Mesenchymal stem cell (in vitro differentiated cells and primary cell): ENCODE data around the gene FOSL1.

ENCODE experiments used
- DNase-seq: peaks from one replicate; pipeline ENCODE4 v3.0.0-alpha.2; 2013
- H2AFZ ChIP-seq: one replicate; pipeline ENCODE4 v1.6.1; 2013; ENCODE audit warnings: low read depth, mild to moderate bottlenecking, control low read depth, inconsistent platforms, low read length, moderate library complexity
- H2AK5ac ChIP-seq: 2 replicates; pipeline ENCODE4 v1.6.1; 2013; ENCODE audit warnings: low read length, moderate library complexity, mild to moderate bottlenecking, inconsistent platforms; ENCODE audit not compliant: severe bottlenecking
- H2BK120ac ChIP-seq: one replicate; pipeline ENCODE4 v1.6.1; 2013; ENCODE audit warnings: low read depth, mild to moderate bottlenecking, inconsistent platforms, low read length, moderate library complexity
- H2BK12ac ChIP-seq, 2 experiments: one replicate each; pipeline ENCODE4 v1.6.1; 2013; ENCODE audit warnings: inconsistent platforms in 2 of 2, low read length in 2 of 2, mild to moderate bottlenecking in 2 of 2, moderate library complexity in 2 of 2, control low read depth in 1 of 2
- H2BK15ac ChIP-seq: one replicate; pipeline ENCODE4 v1.6.1; 2013; ENCODE audit warnings: mild to moderate bottlenecking, low read depth, inconsistent platforms; ENCODE audit not compliant: poor library complexity, severe bottlenecking
- H2BK5ac ChIP-seq: 2 replicates; pipeline ENCODE4 v1.6.1; 2013; ENCODE audit warnings: low read depth, mild to moderate bottlenecking, low read length, control low read depth, inconsistent platforms; ENCODE audit not compliant: poor library complexity, severe bottlenecking
- H3K14ac ChIP-seq, 2 experiments: one replicate each; pipeline ENCODE4 v1.6.1; 2013; ENCODE audit warnings: inconsistent platforms in 2 of 2, low read length in 2 of 2, control low read depth in 1 of 2, mild to moderate bottlenecking in 1 of 2, moderate library complexity in 1 of 2
- H3K18ac ChIP-seq, 2 experiments: one replicate each; pipeline ENCODE4 v1.6.1; 2013; ENCODE audit warnings: inconsistent platforms in 2 of 2, low read length in 2 of 2, control low read depth in 1 of 2, low read depth in 1 of 2, mild to moderate bottlenecking in 1 of 2
- H3K23ac ChIP-seq, 2 experiments: one replicate each; pipeline ENCODE4 v1.6.1; 2013; ENCODE audit warnings: inconsistent platforms in 2 of 2, low read length in 2 of 2, mild to moderate bottlenecking in 2 of 2, moderate library complexity in 2 of 2, control low read depth in 1 of 2
- H3K27ac ChIP-seq: 2 replicates; pipeline ENCODE4 v1.5.1; 2013; ENCODE audit warnings: mild to moderate bottlenecking, moderate library complexity, low read length, control low read depth, inconsistent platforms; ENCODE audit not compliant: poor library complexity, severe bottlenecking
- H3K27me3 ChIP-seq, 2 experiments: 2 replicates each; pipeline versions ENCODE4 v1.6.1 to v1.7.0; 2013; ENCODE audit warnings: low read length in 2 of 2, mild to moderate bottlenecking in 2 of 2, moderate library complexity in 2 of 2, control low read depth in 1 of 2, inconsistent platforms in 1 of 2; ENCODE audit not compliant: control insufficient read depth in 1 of 2, insufficient read depth in 1 of 2
- H3K36me3 ChIP-seq, 2 experiments: 2 replicates each; pipeline versions ENCODE4 v1.6.1 to v1.7.0; 2013; ENCODE audit warnings: low read length in 2 of 2, control low read depth in 1 of 2, inconsistent platforms in 1 of 2, low read depth in 1 of 2, mild to moderate bottlenecking in 1 of 2; ENCODE audit not compliant: insufficient read depth in 2 of 2, control insufficient read depth in 1 of 2
- H3K4ac ChIP-seq, 2 experiments: one replicate each; pipeline ENCODE4 v1.6.1; 2013; ENCODE audit warnings: inconsistent platforms in 2 of 2, low read length in 2 of 2, mild to moderate bottlenecking in 2 of 2, moderate library complexity in 2 of 2, control low read depth in 1 of 2, low read depth in 1 of 2
- H3K4me1 ChIP-seq: 2 replicates; pipeline ENCODE4 v1.6.1; 2013; ENCODE audit warnings: low read depth, low read length, control low read depth; ENCODE audit not compliant: control insufficient read depth, insufficient read depth
- H3K4me2 ChIP-seq: 2 replicates; pipeline ENCODE4 v1.6.1; 2013; ENCODE audit warnings: low read length, mild to moderate bottlenecking, inconsistent platforms; ENCODE audit not compliant: poor library complexity, severe bottlenecking
- H3K4me3 ChIP-seq, 2 experiments: 2 replicates each; pipeline versions ENCODE4 v1.5.1 to v1.7.0; 2013; ENCODE audit warnings: low read length in 2 of 2, mild to moderate bottlenecking in 2 of 2, control low read depth in 1 of 2, low read depth in 1 of 2; ENCODE audit not compliant: insufficient read depth in 1 of 2
- H3K79me1 ChIP-seq: replicated peaks from 2 replicates; pipeline ENCODE4 v1.6.1; 2013; ENCODE audit warnings: mild to moderate bottlenecking, control low read depth, low read length, inconsistent platforms; ENCODE audit not compliant: poor library complexity, severe bottlenecking
- H3K9ac ChIP-seq: 2 replicates; pipeline ENCODE4 v1.7.0; 2013; ENCODE audit warnings: mild to moderate bottlenecking, low read length, moderate library complexity
- H3K9me3 ChIP-seq: 2 replicates; pipeline ENCODE4 v1.7.0; 2013; ENCODE audit warnings: mild to moderate bottlenecking, low read length; ENCODE audit not compliant: control insufficient read depth
- H4K8ac ChIP-seq: one replicate; pipeline ENCODE4 v1.6.1; 2013; ENCODE audit warnings: inconsistent platforms, mild to moderate bottlenecking, low read length, moderate library complexity
- H4K91ac ChIP-seq: one replicate; pipeline ENCODE4 v1.6.1; 2013; ENCODE audit warnings: mild to moderate bottlenecking, low read length, inconsistent platforms
- WGBS: methylation state at CpG from one replicate; pipeline ENCODE4 v1.1.7; 2013; ENCODE audit warnings: mixed read lengths; 5-methylcytosine and 5-hydroxymethylcytosine counted together

The FOSL1 gene

DNA sequence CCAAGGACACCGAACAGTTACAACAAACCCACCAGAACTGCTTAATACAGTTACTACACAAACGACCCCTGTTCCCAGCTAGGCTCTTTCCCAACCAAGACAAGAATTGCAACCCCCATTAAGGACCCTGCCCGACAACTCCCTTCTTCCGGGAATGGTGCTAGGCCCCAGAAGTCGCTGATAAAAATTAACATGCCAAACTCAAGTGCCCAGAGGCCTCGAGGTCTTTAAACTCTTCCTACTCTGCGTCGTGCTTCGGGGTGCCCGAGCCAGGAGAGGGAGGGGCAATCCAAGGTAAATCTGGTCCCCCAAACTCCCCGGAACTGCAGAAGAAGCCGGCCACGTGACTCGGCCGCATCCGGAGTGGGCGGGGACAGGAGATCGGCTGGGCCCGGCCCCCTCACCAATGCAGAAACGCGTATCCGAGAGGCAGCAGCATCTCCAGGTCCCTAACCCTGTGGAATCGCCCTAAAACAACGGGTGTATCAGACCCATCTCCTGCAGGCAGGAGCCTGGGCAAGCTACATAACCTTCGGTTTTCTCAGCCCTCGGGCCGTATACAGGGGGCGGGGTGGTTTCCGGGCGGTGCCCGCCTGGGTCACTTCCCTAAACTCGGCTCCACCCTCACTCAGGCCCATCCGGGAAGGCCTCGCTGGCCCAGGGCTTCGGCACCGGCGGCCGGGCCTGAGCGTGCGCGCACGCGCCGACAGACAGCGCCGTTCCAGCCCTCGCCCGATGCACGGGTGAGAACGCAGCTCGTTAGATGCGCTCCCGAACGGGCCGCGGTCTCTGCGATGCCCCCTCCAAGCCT lies 43.3 kb downstream of the FOSL1 start:
- peak overlapping the region; percentile 94 for H3K9ac ChIP-seq
- H2BK12ac ChIP-seq: no peak overlapping the region
- H3K23ac ChIP-seq: peak overlapping the region in 1 of 2 experiments; percentile 90
- no peak overlapping the region for H2BK15ac ChIP-seq
- no peak overlapping the region for H2AK5ac ChIP-seq
- peak overlapping the region; percentile 34 for H2AFZ ChIP-seq
- H3K4me1 ChIP-seq: peaks cover 37% of the 10 kb centered on the region
- peak overlapping the region; percentile 64 for H3K4me2 ChIP-seq
- no peaks in the 10 kb centered on the region for H3K79me1 ChIP-seq
- H3K27me3 ChIP-seq: no peaks in the 10 kb centered on the region
- peaks cover 46 to 48% of the 10 kb centered on the region in 2 experiments for H3K36me3 ChIP-seq
- DNase-seq: peak; percentile 69
- peak overlapping the region; percentile 79 to 99 for H3K4ac ChIP-seq
- peak overlapping the region; percentile 16 for H4K91ac ChIP-seq
- peak overlapping the region; percentile 97 to 98 for H3K18ac ChIP-seq
- H2BK5ac ChIP-seq: peak overlapping the region; percentile 9
- no peak overlapping the region for H2BK120ac ChIP-seq
- no peaks in the 10 kb centered on the region for H3K9me3 ChIP-seq
- peak overlapping the region; percentile 27 for H4K8ac ChIP-seq
- peak overlapping the region in 1 of 2 experiments; percentile 98 for H3K14ac ChIP-seq
- H3K27ac ChIP-seq: peak overlapping the region; percentile 90
- H3K4me3 ChIP-seq: peak overlapping the region; percentile 82 to 94
- 4% methylated on average over 40 of the region's 57 CpGs for WGBS

DNA sequence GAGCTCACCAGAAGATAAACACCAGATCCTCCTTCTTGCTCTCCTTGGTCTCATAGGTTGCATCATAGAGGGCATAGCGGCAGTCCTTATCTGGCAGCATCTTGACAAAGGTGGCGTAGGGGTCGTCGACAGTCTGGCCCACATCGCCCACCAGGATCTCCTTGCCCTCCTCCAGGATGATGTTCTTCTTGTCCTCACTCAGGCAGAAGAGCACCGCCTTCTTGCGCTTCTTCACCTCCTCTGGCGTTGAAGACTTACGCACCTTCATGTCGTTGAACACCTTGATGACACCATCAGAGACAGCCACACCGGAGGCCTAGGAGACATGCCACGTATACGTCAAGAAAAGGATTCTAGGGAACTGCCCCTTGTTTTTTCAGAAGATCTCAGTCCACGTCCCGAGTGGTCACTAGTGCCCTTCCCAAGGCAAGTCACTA lies 44.2 kb downstream of the FOSL1 start:
- Histone ChIP-seq H2BK120ac (no peak overlapping the region), H3K18ac (no peak overlapping the region), H3K4ac (no peak overlapping the region), H3K4me2 (peak overlapping the region; percentile 64), H3K14ac (no peak overlapping the region), H3K23ac (no peak overlapping the region), H3K9me3 (peaks cover 5% of the 10 kb centered on the region), H3K27me3 (no peaks in the 10 kb centered on the region), H3K27ac (no peak overlapping the region), H3K4me3 (peak overlapping the region in 1 of 2 experiments; percentile 94), H2AFZ (no peak overlapping the region), H3K36me3 (peaks cover 53 to 55% of the 10 kb centered on the region in 2 experiments), H3K4me1 (peaks cover 31% of the 10 kb centered on the region), H2BK15ac (no peak overlapping the region), H2BK5ac (no peak overlapping the region), H2BK12ac (no peak overlapping the region), H4K8ac (no peak overlapping the region), H4K91ac (no peak overlapping the region), H3K79me1 (peaks cover under 1% of the 10 kb centered on the region), H2AK5ac (no peak overlapping the region), H3K9ac (peak overlapping the region; percentile 94)
- DNase-seq: no peak
- 95% methylated on average over 15 of the region's 15 CpGs for WGBS

DNA sequence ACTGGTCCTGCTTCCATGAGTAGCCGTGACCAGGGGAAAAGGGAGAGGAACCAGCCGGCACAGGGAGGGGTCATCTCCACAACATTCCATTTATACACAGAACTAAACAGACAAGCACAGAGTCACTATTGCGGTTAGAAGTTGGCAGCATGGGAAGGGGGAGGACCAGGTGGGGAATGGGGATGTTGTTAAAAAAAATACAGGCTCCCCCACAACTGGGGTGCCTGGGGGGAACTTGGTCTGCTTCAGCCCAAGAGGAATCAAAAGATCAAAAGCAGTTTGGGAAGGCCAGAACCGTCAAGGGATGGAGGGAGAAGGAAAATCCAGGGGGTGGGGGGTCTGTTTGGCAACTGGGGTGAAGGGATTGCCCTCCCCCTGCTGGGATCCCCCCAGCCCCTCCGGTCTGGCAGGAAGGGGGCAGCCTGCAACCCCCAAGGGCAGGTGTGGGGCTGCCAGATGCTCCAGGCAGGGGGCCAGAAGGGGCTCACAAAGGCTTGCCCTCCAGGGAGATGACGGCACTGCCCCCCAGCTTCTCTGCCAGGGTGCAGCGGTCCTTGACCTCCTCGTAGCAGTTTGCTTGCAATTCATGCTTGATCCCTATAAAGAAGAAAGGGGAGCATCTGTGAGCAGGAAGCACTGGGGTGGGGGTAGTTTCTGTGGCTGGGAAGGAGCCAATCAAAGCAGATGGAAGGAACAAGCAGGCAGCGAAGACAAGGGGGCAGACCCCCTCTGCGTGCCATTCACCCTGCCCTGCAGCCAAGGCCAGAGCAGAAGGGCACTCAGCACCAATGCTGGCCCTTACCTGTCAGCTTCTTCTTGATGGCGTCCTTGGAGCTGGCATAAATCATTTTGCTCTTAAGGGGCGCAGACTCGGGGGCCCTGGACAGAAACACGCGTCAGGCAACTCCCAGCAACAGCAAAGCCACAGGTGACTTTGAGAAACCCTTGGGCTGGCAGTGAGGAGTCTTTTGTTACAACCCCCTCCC lies 45.0 kb downstream of the FOSL1 start:
- H3K4me1 ChIP-seq: peaks cover 31% of the 10 kb centered on the region
- no peak overlapping the region for H2BK15ac ChIP-seq
- H3K18ac ChIP-seq: no peak overlapping the region
- H2BK5ac ChIP-seq: no peak overlapping the region
- no peak overlapping the region for H4K8ac ChIP-seq
- H3K14ac ChIP-seq: no peak overlapping the region
- H4K91ac ChIP-seq: no peak overlapping the region
- no peak overlapping the region for H3K4ac ChIP-seq
- H3K36me3 ChIP-seq: peaks cover 57 to 61% of the 10 kb centered on the region in 2 experiments
- H2BK12ac ChIP-seq: no peak overlapping the region
- peak overlapping the region in 1 of 2 experiments; percentile 94 for H3K4me3 ChIP-seq
- H3K23ac ChIP-seq: no peak overlapping the region
- peak overlapping the region; percentile 94 for H3K9ac ChIP-seq
- WGBS: 95% methylated on average over 13 of the region's 15 CpGs
- H2BK120ac ChIP-seq: no peak overlapping the region
- H3K4me2 ChIP-seq: peak overlapping the region; percentile 8
- peaks cover 5% of the 10 kb centered on the region for H3K79me1 ChIP-seq
- H3K27me3 ChIP-seq: no peaks in the 10 kb centered on the region
- H3K27ac ChIP-seq: no peak overlapping the region
- no peak for DNase-seq
- no peak overlapping the region for H2AK5ac ChIP-seq
- H2AFZ ChIP-seq: no peak overlapping the region
- H3K9me3 ChIP-seq: peaks cover 5% of the 10 kb centered on the region
